ENCODE measurements around the gene LGI4.
"Not testable (repeated sequence)": the region's sequence is repeated elsewhere in the genome, so short reads cannot be mapped to it uniquely, and the experiment has no call there.

The LGI4 gene

DNA sequence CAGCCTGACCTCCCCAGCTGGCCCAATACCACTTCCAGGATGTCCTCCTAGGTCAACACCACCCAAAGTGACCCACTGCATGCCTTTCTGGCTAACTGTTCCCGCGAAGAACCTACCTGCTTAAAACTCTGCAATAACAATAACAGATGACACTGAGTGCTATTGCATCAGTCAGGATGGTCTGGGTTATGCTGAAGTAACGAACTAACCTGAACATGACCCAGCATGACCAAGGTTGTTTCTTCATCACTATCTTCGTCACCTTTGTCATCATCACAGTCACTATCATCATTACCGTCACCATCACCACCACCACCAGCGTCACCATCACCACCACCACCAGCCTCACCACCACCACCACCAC is 29.8 kb downstream of the LGI4 start:
- DNase-seq = no peak

DNA sequence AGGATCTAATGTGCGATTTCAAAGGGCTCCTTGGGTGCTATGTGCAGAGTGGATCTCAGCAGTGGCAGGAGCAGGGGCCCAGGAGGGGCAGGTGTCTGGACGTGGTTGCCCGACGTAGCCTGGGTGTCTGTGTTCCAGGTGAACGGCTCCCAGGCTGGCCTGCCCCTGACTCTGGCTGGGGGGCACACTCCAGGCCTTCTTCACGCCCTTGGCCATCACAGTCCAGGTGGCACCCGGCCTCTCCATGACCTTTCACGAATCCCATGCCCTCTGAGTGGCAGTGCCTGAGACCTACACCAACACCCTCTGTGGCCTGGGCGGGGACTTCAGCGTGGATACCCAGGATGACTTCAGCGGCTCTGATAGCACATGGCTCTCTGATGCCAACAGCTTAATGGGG is 30.5 kb downstream of the LGI4 start:
- DNase-seq = no peak

DNA sequence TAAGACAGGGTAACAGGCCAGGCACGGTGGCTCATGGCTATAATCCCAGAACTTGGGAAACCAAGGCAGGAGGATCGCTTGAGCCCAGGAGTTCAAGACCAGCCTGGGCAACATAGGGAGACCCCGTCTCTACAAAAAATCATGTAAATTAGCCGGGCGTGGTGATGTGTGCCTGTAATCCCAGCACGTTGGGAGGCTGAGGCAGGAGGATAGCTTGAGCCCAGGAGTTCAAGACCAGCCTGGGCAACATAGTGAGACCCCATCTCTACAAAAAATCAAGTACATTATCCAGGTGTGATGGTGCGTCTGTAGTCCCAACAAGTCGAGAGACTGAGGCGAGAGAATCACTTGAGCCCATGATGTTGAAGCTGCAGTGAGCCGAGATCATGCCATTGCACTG is 31.2 kb downstream of the LGI4 start:
- DNase-seq = not testable (repeated sequence)

DNA sequence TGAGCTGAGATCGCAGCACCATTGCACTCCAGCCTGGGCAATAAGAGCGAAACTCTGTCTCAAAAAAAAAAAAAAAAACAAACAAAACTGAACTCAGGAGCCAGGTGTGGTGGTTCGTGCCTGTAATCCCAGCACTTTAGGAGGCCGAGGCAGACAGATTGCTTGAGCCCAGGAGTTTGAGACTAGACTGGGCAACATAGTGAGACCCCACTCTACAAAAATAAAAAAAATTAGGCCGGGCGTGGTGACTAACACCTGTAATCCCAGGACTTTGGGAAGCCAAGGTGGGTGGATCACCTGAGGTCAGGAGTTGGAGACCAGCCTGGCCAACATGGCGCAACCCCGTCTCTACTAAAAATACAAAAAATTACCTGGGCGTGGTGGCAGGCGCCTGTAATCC is 32.9 kb downstream of the LGI4 start:
- DNase-seq = not testable (repeated sequence)

DNA sequence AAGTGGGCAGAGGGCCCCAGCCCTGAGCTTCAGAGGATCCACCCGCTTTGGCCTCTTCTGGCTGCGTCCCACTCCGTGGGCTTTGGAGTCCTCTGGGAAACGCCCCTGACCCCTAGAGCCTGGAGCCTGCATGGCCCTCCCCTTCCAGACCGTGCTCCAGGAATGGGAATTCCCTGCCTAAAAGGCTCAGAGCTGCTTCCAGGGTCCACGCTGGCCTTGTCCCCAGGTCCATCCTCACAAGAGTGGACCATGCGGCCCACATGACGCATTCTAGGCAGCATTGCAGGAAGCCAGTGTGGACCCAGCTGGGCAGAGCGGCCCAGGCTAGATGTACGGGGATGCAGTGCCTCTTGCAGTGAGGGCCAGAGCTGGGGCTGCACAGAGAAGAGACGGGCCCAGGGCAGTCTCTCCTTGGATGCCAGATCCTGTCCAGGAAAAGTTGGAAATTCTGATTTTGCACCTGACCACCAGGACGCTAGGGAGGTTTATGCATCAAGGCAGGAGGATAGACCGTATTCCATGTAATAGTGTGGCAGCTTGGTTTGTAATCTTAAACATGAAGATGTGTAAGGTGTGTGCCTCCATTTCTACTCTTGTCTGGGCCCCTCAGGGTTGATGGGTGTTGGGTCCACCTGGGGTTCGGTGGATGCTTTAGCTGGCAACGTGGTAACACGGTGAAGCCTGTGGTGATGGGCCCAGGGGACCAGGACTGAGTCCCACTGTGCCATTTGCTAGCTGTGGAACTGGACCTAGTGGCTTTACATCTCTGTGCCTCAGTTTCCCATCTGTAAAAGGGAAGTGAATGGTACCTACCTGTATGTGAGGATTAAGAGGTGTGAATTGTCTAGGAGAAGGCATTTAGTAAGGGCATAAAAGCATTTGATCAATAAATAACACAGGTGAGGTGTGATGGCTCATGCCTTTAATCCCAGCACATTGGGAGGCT is 34.0 kb downstream of the LGI4 start:
- no peak for DNase-seq

DNA sequence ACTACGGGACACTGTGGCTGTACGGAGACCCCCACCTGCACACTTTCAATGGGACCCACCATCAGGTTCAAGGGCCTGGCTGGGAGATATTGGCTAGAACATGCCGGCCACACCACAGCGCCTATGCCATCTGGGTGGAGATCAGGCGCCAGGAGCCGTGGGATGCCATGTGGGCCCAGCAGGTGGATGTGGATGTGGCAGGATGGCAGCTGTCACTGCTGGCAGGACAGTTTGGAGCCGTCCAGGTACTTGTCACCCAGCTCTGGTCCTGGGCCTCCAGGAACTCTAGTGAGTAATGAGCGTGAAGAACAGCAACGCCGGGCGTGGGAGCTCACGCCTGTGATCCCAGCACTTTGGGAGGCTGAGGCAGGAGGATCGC is 35.0 kb downstream of the LGI4 start:
- DNase-seq = no peak

DNA sequence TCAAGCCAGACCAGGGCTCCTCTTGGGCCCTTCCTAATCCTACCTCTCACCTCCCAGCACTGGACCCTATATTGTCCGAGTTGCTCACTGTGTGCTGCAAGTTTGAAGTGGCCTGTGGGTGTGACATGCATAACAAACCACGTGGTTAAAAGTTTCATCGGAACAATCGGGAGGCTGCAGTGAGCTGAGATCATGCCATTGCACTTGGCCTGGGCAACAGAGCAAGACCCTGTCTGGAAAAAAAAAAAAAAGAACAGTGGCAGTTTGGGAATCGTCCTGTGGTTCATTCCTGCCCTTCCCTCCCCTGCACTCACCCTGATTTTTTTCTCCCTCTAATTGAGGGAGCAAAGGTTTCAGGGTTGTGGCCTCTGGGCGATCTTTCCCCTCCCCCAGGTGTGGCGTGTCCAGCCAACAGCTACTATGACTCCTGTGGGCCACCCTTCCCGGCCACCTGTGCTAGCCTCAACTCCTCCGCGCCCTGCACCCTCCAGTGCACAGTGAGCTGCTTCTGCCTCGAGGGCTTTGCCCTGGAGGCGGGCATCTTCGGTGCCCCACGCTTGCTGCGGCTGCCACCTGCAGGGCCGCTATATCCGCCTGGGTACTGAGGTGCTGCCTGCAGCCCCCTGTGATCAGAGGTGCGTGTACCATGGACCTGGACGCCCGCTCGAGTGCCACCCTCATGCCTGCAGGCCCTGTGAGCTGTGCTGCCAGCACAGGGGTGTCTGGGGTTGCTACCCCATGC is 35.5 kb downstream of the LGI4 start:
- no peak for DNase-seq

DNA sequence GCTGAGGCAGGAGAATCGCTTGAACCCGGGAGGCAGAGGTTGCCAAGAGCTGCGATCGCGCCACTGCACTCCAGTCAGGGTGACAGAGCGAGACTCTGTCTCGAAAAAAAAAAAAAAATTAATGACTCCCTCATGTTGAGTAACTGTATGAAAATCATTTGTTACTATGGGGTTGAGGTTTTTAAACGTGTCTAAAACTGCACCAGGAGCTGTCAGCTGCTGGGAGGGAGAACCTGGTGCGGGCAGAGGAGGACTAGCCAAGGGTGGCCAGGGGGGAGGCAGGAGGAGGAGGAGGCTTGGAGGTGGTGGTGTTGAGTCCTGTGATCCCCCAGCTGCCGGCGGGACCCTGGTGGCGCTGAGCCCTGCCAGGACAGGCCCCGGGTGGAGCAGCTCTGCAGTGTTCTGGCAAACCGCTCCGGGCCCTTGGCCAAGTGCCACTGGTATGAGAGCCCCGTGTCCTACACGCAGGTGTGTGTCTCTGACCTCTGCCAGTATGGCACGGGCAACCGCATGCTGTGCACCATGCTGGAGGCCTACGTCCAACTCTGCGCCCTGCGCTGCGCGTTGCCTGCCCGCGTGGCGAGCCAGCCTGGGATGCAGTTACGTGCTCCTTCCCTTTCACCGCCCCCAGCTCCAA is 36.3 kb downstream of the LGI4 start:
- DNase-seq = no peak

DNA sequence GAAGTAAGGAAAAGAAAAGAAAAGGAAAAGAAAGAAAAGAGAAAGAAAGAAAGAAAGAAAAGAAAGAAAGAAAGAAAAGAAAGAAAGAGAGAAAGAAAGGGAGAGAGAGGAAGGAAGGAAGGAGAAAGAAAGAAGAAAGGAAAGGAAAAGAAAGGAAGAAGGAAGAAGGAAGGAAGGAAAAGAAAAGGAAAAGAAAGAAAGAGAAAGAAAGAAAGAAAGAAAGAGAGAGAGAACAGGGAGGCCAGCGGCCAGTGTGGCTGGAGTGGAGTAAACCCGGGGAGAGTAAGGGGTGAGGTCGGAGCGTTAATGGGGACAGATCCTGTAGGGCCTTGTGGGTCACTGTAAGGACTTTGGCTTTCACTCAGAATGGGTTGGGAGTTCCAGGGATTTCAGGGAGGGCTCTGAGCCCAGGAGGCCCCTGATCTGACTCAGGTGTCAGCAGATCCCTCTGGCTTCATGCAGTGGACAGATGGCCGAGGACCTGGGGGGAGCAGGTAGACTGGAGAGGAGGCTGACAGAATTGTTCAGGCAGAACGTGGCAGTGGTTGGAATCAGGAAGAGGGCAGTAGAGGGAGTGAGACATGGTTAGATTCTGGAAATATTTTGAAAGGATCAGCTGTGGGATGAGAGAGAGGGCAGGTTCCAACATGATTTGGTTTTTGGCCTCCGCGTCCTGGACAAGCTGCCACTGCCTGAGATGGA is 39.0 kb downstream of the LGI4 start:
- no peak for DNase-seq

DNA sequence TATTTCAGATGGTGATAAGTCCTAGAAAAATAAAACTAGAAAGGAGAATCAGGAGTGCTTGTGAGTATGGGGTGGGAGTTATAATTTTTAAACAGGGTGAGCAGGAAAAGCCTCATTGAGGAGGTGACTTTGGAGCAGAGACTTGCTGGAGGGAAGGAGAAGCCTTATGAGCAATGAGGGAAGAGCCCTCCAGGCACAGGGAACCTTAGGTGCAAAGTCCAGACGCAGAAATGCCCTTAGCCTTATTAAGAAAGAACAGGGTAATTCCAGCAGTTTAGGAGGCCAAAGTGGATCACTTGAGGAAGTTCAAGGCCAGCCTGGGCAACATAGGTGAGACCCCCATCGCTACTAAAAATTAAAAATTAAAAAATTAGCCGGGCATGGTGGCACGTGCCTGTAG is 40.2 kb downstream of the LGI4 start:
- no peak for DNase-seq

DNA sequence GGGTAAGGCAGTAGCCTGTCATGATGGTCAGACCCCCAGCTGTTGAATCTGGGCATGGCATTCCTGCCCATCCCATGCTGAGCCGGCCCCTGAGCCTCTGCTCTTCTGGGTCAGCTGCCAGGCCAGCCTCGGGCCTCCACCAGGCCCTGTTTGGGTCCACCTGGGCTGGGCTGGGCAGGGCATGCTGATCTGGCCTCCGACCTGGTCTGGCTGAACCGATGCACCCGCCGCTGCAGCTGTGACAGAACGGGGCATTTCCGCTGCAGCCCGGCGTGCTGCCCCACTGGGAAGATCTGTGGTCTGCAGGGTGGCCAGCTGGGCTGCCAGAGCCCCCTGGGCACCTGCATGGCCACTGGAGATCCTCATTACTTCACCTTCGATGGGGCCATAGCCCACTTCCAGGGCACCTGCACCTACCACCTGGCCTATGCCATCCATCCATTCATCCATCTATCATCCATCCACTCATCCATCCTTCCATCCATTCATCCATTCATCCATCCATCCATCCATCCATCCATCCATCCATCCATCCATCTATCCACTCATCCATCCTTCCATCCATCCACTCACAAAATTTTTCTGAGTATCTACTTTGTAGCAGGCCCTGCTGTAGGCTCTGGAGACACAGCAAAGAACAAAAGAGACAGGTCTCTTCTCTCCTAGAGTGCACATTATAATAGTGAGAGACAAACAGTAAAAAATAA is 40.8 kb downstream of the LGI4 start:
- DNase-seq = no peak

DNA sequence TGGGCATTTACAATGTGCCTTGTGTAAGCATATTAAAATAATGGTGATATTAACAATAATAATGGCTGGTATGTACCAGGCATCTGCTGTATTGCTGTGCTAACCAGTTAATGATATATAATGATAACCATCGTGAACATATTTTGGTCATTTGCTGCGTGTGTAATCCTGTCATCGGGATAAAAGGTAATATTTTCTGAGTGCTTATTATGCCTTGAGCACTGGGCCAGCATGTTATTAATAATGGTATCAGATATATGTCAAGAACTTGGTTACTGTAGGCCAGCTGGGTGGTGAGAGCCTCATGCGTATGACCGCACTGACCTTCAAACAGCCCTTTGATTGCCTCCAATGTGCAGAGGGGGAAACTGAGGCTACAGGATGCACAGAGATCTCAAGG is 41.4 kb downstream of the LGI4 start:
- no peak for DNase-seq

DNA sequence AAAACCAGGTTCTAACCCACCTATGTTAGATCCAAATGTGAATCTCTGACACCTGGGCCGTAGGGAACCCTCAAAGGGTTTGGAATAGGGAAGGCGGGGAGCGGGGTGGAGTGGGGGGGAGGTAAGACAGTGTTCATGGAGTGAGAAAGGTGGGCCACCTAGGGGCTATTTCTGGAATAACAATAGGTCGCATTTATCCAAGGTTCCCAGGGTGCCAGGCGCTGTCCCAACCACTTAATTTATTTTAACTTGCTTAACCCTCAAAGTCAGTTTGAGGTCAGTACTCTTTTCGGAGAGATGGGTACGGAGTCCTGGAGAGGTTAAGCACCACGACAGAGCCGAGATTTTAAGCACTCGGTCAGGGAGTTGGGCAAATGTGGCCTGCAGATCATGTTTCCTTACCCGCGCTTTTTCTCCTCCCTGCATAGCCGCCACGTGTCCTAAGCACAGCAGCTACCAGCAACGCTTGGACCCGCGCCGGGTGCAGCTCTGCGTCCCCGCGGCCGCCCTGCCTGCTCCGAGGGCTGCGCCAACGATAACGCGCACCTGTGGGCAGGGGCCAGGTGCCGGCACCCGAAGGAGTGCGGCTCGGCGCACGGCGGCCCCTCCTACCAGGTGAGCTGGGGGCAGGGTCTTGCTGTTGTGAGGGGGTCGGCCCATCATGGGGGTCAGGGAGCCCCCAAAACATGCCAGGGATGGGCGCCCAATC is 44.2 kb downstream of the LGI4 start:
- DNase-seq = peak; percentile 22

DNA sequence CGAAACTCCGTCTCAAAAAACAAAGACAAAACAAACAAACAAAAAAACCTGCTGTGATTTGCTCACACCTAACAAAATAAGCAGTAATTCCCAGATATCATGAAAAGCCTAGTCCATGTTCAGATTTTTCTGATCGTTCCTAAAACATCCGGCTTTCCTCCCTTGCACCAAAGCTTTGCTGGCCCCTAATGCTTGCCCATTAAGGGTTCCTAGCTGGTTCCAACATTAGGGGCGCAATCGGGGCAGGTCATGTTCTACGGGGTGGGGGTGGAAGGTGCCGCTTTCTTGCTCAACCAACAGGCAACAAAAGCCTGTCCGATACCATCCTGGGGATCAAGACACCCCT is 44.7 kb downstream of the LGI4 start:
- DNase-seq = no peak

DNA sequence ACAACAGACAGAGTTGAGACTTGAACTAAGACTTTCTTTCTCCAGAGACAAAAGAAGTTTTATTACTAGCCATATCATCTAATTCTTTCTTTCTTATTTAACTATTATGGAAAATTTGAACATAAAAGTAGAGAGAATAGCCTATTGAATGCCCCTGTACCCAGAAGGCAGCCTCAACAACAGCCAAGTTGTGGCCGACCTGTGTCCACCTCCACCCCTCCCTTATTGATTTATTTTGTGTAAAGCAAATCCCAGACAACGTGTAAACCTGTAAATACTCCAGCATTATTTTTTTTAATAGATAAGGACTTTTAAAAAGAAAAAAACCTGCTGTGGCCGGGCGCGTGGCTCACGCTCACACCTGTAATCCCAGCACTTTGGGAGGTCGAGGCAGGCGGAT is 45.3 kb downstream of the LGI4 start:
- DNase-seq = no peak

DNA sequence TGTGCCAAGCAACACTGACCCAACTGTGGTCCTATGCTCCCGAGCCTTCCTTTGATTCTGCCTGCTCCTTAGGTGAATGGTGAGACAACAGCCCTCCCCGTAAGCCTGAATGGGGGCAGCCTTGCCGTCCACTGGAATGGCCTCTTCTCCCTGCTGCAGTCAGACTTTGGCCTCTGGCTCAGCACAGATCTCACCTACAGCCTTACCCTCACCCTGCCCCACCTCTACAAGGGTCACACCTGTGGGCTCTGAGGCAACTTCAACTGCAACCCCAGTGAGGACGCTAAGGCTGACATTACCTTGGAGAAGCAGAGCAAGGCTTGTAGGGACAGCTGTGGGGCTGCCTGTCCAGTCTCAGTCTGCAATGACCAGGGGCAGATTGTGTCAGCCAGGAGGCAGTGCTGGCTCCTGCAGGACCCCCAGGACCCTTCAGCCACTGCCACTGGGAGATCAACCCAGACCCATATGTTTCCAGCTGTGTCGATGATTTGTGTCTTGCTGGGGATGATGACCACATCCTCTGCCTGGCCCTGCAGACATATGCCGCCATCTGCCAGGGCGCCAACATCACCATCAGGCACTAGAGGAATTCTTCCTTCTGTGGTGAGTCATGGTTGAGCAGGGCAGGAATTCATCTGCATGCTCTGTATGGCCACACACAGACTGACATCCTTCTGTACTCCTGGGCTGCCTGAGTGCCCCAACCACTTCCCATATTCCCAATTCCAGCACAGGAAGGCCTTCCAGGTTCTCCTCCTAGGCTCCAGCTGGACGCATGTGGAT is 46.5 kb downstream of the LGI4 start:
- DNase-seq = no peak

DNA sequence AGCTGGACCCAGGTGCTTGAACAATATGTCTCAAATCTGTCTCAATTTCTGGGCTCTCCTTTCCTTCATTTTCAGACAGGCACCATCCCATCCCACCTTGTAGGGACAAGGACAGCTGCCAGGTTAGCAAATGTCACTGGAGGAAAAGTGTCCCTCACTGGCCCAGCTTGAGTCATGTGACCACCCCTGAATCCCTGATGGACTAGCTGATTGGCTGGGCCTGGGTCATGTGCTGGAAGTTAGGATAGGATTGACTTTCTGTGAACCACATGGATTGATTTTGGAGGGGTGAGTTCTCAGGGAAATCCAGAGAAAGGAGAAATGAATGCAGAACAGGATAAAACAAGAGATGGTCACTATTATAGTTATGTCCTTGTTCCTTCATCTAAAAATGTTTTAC is 47.5 kb downstream of the LGI4 start:
- DNase-seq = no peak

DNA sequence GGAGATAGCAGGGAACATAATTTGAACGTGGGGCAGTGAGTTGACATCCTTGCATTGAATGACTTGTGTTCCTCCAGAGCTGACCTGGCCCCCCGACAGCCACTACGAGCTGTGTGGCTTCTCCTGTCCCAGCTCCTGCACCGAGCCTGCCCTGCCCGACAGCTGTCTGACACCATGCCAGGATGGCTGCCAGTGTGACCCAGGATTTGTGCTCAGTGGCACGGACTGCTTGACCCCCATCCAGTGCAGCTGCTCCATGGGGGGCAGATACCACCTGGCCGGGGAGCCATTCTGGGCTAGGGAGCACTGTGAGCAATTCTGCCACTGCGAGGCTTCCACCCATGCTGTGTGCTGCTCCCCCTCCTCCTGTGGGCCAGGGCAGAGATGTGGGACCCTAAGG is 48.4 kb downstream of the LGI4 start:
- DNase-seq = no peak

DNA sequence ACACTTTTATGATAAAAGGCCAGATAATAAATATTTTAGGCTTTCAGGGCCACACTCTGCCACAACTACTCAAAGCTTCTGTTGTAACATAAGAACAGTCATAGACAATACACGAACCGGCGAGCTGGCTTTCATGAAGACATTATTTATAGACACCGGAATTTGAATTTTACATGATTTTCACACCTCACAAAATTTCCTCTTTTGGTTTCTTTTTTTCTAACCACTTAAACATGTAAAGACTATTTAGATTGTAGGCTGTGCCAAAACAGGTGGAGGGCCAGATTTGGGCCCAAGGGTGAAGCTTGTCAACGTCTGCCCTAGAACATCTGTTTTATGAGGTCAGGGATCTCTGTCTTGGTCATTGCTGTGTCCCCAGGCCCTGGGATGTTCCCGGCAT is 48.9 kb downstream of the LGI4 start:
- DNase-seq = no peak

DNA sequence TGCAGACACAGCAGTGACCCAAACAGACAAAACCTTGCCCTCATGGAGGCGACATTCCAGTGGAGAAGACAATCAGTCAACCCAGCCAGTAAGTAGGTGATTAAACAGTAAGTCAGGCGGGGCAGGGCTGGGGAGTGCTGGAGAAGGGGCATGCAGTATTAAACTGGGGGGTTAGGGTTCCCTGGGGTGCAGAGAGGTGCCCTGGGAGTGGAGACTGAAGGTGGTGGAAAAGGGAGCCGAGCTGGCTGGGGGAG is 50.4 kb downstream of the LGI4 start:
- DNase-seq = no peak

DNA sequence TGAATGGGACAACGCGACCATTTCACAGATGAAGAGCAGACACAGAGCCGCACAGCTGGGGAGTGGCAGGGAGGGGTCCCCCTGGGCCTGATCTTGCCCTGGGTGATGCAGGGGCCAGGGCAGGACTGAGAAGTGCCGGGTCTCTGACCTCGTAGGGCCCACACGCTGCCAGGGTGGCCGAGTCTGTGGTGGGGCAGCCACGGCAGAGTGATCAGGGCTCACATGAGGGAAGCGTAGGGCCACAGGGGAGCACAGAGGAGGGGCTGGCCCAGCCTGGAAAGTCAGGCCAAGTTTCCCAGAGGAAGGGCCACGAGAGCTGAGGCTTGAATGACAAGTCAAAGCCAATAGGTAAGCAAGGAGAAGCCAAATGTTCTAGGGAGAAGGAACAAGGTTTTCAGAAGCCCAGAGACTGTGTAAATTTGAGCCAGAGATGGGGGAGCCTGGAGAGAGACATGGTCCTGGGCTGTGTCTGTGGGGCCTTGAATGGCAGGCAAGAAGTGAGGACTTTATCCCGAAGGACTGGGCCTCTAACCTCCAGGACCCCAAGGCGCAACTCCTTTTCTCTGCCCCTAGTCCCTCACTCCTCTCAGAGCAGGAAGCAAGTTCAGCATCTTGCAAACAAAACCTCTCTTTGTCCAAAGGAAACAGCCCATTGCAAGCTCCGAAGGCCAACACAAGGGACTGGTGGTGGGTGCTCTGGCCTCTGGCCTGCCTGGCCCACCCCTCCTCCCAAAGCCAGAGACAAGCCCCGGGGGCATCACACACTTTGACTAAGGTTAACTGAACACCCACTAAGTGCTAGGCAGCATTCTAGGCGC is 51.0 kb downstream of the LGI4 start:
- no peak for DNase-seq
